SK-N-SH (cell line): Measurements from ENCODE around the gene LARGE1. TPM values are rescaled to one million over a fixed set of nuclear protein-coding genes. Genes with fewer than 3 reads are reported as not detected.

Experiments used
- CTCF ChIA-PET: fragments of 300-600, 350-600 bp; formaldehyde crosslinking; extraction: SDS; loops from one replicate; lab custom pipeline; 2021; lab: Yijun Ruan, JAX
- POLR2A ChIA-PET: fragments of 350-600 bp; sonication (Branson Sonifier 250); formaldehyde crosslinking; extraction: SDS; loops from one replicate; lab custom pipeline; 2020; ENCODE audit warnings: antibody characterized with exemption, inconsistent platforms; lab: Yijun Ruan, JAX
- DNase-seq: peaks from one replicate; pipeline ENCODE4 v3.0.0; 2012
- H2AFZ ChIP-seq: fragments of 200-600 bp; sonication (generic); 2 replicates; pipeline ENCODE4 v1.8.1; 2016; ENCODE audit warnings: antibody characterized with exemption, mild to moderate bottlenecking, low read depth
- H3F3A ChIP-seq: fragments of 200-600 bp; sonication (generic); replicated peaks from 2 replicates; pipeline ENCODE3; 2016; ENCODE audit warnings: antibody characterized with exemption, mild to moderate bottlenecking; ENCODE audit not compliant: insufficient read depth
- H3K27ac ChIP-seq, 2 experiments: fragments of 200-500 bp in 1 of 2; fragments of 200-600 bp in 1 of 2; sonication (Bioruptor generic) in 1 of 2; sonication (generic), shearing (Covaris generic) in 1 of 2; 2 replicates each; pipeline versions ENCODE4 v1.5.1 to v1.6.1; 2014 to 2016; ENCODE audit warnings: low read depth in 2 of 2, inconsistent platforms in 1 of 2, low read length in 1 of 2, mild to moderate bottlenecking in 1 of 2, mixed read lengths in 1 of 2
- H3K27me3 ChIP-seq: fragments of 200-600 bp; sonication (generic), shearing (Covaris generic); 2 replicates; pipeline ENCODE4 v1.6.1; 2016; ENCODE audit warnings: mixed run types; ENCODE audit not compliant: insufficient read depth
- H3K36me3 ChIP-seq, 2 experiments: fragments of 200-500 bp in 1 of 2; fragments of 200-600 bp in 1 of 2; sonication (Bioruptor generic) in 1 of 2; sonication (generic) in 1 of 2; replicated peaks in 1 of 2; 2 replicates each; pipeline versions ENCODE3 to v1.5.1; 2014 to 2016; ENCODE audit warnings: low read length in 1 of 2, mild to moderate bottlenecking in 1 of 2; ENCODE audit not compliant: insufficient read depth in 2 of 2, control insufficient read depth in 1 of 2
- H3K4me1 ChIP-seq, 2 experiments: fragments of 200-500 bp in 1 of 2; fragments of 200-600 bp in 1 of 2; sonication (Bioruptor generic) in 1 of 2; sonication (generic), shearing (Covaris generic) in 1 of 2; 2 replicates each; pipeline versions ENCODE4 v1.5.1 to v1.6.1; 2014 to 2016; ENCODE audit warnings: low read depth in 1 of 2, low read length in 1 of 2, mixed run types in 1 of 2; ENCODE audit not compliant: insufficient read depth in 2 of 2, control insufficient read depth in 1 of 2
- H3K4me2 ChIP-seq: fragments of 200-600 bp; sonication (generic), shearing (Covaris generic); 2 replicates; pipeline ENCODE4 v1.6.1; 2017; ENCODE audit warnings: mixed run types
- H3K4me3 ChIP-seq, 2 experiments: fragments of 200-500 bp in 1 of 2; fragments of 200-600 bp in 1 of 2; sonication (Bioruptor generic) in 1 of 2; sonication (generic), shearing (Covaris generic) in 1 of 2; 2 replicates each; pipeline versions ENCODE4 v1.5.1 to v1.8.1; 2014 to 2016; ENCODE audit warnings: low read depth in 2 of 2, inconsistent platforms in 1 of 2, low read length in 1 of 2, mild to moderate bottlenecking in 1 of 2, mixed read lengths in 1 of 2, moderate library complexity in 1 of 2
- H3K79me2 ChIP-seq: fragments of 200-600 bp; sonication (generic); 2 replicates; pipeline ENCODE4 v1.8.1; 2017; ENCODE audit warnings: mild to moderate bottlenecking; ENCODE audit not compliant: insufficient read depth
- H3K9ac ChIP-seq: fragments of 200-600 bp; sonication (generic); 2 replicates; pipeline ENCODE4 v1.6.1; 2017; ENCODE audit warnings: mixed run types
- H3K9me2 ChIP-seq: fragments of 200-600 bp; sonication (generic); 2 replicates; pipeline ENCODE4 v1.6.1; 2017; ENCODE audit warnings: mixed run types
- H3K9me3 ChIP-seq: fragments of 200-600 bp; sonication (generic); 2 replicates; pipeline ENCODE4 v1.6.1; 2017; ENCODE audit warnings: mixed run types, mild to moderate bottlenecking, moderate library complexity
- H4K20me1 ChIP-seq: fragments of 200-600 bp; sonication (generic); 2 replicates; pipeline ENCODE4 v1.6.1; 2017; ENCODE audit warnings: mild to moderate bottlenecking, mixed run types; ENCODE audit not compliant: insufficient read depth
- CHD2 ChIP-seq: fragments of 150-350 bp; IDR thresholded peaks from 2 replicates; pipeline ENCODE4 v1.6.1; 2018; ENCODE audit warnings: low read length; ENCODE audit not compliant: partially characterized antibody
- CTCF ChIP-seq: fragments of 200-600 bp; sonication (generic); IDR thresholded peaks from 2 replicates; pipeline ENCODE4 v1.6.1; 2017; ENCODE audit warnings: antibody characterized with exemption, mild to moderate bottlenecking, moderate library complexity
- EZH2phosphoT487 ChIP-seq: fragments of 200-600 bp; sonication (generic); IDR thresholded peaks from 2 replicates; pipeline ENCODE4 v1.6.1; 2017; ENCODE audit warnings: low read depth, mixed run types, mild to moderate bottlenecking, antibody characterized with exemption, moderate library complexity, borderline replicate concordance
- JUND ChIP-seq: IDR thresholded peaks from 2 replicates; pipeline ENCODE4 v1.4.0; 2012
- MAX ChIP-seq: IDR thresholded peaks from 2 replicates; pipeline ENCODE4 v1.4.0; 2012; ENCODE audit warnings: low read depth
- MXI1 ChIP-seq: IDR thresholded peaks from 2 replicates; pipeline ENCODE4 v1.6.1; 2012; ENCODE audit warnings: mild to moderate bottlenecking, low read depth, low read length, improper control_type of control experiment
- NRF1 ChIP-seq: IDR thresholded peaks from 2 replicates; pipeline ENCODE4 v1.6.1; 2012; ENCODE audit warnings: low read depth, mild to moderate bottlenecking, low read length
- RAD21 ChIP-seq: IDR thresholded peaks from 2 replicates; pipeline ENCODE4 v1.6.1; 2012; ENCODE audit warnings: mild to moderate bottlenecking, low read length
- RXRA ChIP-seq: IDR thresholded peaks from 2 replicates; pipeline ENCODE4 v1.4.0; 2012; ENCODE audit warnings: low read depth, mild to moderate bottlenecking, borderline replicate concordance
- SMC3 ChIP-seq: IDR thresholded peaks from 2 replicates; pipeline ENCODE4 v1.6.1; 2012; ENCODE audit warnings: low read depth, low read length, improper control_type of control experiment
- TEAD4 ChIP-seq: IDR thresholded peaks from 2 replicates; pipeline ENCODE4 v1.4.0; 2012; ENCODE audit warnings: mild to moderate bottlenecking, borderline replicate concordance; ENCODE audit not compliant: insufficient read depth
- USF1 ChIP-seq: IDR thresholded peaks from 2 replicates; pipeline ENCODE4 v1.4.0; 2012; ENCODE audit warnings: low read depth, borderline replicate concordance
- WGBS: methylation state at CpG from one replicate; pipeline ENCODE4 v1.1.6; 2017; ENCODE audit warnings: low lambda C conversion rate; 5-methylcytosine and 5-hydroxymethylcytosine counted together
- polyA plus RNA-seq, 3 experiments: library from polyadenylated mRNA; depleted of rRNA; stranded (reverse); fragments of >200 nt; gene quantifications; 2 replicates each; pipeline ENCODE4 v1.2.3, GENCODE V29; 2012
- TF ChIP-seq, protein P1 (sequence below): fragments of 150-350 bp; IDR thresholded peaks from 2 replicates; pipeline ENCODE4 v1.6.1; 2016; ENCODE audit warnings: mild to moderate bottlenecking, low read depth, low read length
- TF ChIP-seq, protein P2 (sequence below): IDR thresholded peaks from 2 replicates; pipeline ENCODE4 v1.6.1; 2012; ENCODE audit warnings: mild to moderate bottlenecking, low read depth, low read length, moderate library complexity

The LARGE1 gene
- polyA plus RNA-seq, 1 of the 3 experiments (the other 2 are of a cell fraction) = 1.1 TPM

DNA sequence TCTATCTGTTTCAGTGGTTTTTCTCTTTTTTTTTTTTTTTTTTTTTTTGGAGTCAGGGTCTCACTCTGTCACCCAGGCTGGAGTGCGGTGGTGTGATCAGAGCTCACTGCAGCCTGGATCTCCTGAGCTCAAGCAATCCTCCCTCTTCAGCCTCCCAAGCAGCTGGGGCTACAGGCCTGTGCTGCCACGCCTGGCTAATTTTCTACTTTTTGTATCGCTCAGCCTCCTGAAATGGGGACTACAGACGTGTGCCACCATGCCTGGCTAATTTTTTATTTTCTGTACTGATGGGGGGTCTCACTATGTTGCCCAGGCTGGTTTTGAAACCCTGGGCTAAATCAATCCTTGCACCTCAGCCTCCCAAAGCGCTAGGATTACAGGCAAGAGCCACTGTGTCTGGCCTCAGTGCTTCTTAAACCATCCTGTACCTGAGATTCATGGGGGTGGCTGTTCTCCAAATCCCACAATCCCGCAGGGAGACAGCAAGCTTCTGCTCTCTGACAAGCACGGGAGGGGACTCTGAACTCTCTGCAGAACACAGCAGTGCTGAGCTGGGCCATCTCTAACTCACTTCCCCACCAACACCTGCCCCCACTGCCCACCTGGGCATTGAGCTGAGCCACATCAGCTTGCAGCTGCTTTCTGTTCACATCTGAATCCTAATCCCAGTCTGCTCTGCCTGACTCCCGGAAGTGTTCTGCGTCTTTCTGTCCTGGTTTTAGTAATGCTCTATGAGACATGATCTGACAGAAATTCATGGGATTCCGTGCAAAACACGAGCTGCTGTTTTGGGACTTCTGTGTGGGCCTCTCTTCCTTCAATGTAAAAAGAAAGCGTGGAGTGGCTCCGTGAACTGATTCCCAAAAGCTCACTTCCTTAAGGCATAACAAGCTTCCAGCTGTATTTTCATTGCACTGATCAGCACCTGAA, 400.0 kb downstream of the LARGE1 start:
- TF ChIP-seq MXI1 (no peak), SMC3 (no peak), USF1 (no peak), RXRA (no peak), JUND (no peak), CHD2 (no peak), TEAD4 (no peak), MAX (no peak), EZH2phosphoT487 (no peak), CTCF (no peak), NRF1 (no peak), RAD21 (no peak)
- TF ChIP-seq, protein P1, sequence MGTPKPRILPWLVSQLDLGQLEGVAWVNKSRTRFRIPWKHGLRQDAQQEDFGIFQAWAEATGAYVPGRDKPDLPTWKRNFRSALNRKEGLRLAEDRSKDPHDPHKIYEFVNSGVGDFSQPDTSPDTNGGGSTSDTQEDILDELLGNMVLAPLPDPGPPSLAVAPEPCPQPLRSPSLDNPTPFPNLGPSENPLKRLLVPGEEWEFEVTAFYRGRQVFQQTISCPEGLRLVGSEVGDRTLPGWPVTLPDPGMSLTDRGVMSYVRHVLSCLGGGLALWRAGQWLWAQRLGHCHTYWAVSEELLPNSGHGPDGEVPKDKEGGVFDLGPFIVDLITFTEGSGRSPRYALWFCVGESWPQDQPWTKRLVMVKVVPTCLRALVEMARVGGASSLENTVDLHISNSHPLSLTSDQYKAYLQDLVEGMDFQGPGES = no peak
- TF ChIP-seq, protein P2, sequence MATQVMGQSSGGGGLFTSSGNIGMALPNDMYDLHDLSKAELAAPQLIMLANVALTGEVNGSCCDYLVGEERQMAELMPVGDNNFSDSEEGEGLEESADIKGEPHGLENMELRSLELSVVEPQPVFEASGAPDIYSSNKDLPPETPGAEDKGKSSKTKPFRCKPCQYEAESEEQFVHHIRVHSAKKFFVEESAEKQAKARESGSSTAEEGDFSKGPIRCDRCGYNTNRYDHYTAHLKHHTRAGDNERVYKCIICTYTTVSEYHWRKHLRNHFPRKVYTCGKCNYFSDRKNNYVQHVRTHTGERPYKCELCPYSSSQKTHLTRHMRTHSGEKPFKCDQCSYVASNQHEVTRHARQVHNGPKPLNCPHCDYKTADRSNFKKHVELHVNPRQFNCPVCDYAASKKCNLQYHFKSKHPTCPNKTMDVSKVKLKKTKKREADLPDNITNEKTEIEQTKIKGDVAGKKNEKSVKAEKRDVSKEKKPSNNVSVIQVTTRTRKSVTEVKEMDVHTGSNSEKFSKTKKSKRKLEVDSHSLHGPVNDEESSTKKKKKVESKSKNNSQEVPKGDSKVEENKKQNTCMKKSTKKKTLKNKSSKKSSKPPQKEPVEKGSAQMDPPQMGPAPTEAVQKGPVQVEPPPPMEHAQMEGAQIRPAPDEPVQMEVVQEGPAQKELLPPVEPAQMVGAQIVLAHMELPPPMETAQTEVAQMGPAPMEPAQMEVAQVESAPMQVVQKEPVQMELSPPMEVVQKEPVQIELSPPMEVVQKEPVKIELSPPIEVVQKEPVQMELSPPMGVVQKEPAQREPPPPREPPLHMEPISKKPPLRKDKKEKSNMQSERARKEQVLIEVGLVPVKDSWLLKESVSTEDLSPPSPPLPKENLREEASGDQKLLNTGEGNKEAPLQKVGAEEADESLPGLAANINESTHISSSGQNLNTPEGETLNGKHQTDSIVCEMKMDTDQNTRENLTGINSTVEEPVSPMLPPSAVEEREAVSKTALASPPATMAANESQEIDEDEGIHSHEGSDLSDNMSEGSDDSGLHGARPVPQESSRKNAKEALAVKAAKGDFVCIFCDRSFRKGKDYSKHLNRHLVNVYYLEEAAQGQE = no peak
- TF ChIP-seq, all 33 proteins: peak for 0
- no peak overlapping the region for H3K27ac ChIP-seq
- POLR2A ChIA-PET = no interaction called here
- no peaks in the 10 kb centered on the region for H3F3A ChIP-seq
- no peaks in the 10 kb centered on the region for H3K4me1 ChIP-seq
- H3K9ac ChIP-seq = no peak overlapping the region
- no peak for DNase-seq
- H2AFZ ChIP-seq = no peak overlapping the region
- no peak overlapping the region for H3K4me2 ChIP-seq
- no peaks in the 10 kb centered on the region for H3K27me3 ChIP-seq
- H3K36me3 ChIP-seq = no peaks in the 10 kb centered on the region
- H3K9me3 ChIP-seq = no peaks in the 10 kb centered on the region
- no peaks in the 10 kb centered on the region for H3K79me2 ChIP-seq
- H3K9me2 ChIP-seq = no peaks in the 10 kb centered on the region
- CTCF ChIA-PET = interaction anchor here (0.7 to 6.3 kb wide), 31 partner anchors 10 to 1526 kb away, joined by 3 to 60 read pairs (median 9); partner anchors contain the start of gene LARGE1
- no peak overlapping the region for H3K4me3 ChIP-seq
- no peaks in the 10 kb centered on the region for H4K20me1 ChIP-seq
- WGBS = 57% methylated on average over 11 of the region's 13 CpGs
